ENCODE data around the gene MXD4.

Gene MXD4

DNA sequence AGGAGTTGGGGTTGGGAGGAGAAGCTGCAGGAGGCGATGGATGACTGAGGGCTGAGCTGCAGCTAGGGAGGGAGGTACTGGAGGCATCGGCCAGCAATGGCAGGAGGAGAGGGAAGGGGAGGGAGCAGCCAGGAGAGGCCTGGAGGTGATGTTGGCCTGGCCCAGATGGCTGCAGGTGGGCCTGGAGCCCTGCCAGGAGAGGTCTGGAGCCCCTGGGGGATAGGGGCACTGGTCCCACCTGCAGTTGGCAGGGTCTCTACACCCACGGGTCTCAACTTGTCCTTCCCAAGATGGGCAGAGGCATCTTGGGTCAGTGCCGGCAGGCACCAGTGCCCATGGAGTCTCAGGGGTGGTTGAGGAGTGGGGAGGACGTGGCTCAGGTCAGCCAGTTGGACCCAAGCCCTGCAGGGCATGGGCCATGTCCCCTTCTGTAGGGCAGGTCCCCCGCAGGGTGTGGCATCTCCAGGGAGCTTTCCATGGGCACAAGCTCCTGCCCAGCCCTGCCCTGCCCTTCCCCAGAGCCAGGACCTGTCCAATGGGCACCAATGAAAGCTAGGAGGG lies 2.7 kb upstream of the MXD4 start:
- TF ChIP-seq TEAD4 (IDR thresholded peaks at IDR 0.05) (no peak), TAF1 (IDR thresholded peaks at IDR 0.05; ENCODE audit: low read depth) (no peak), RAD21 (IDR thresholded peaks at IDR 0.05; ENCODE audit: low read depth) (no peak), ZBTB7A (IDR thresholded peaks at IDR 0.05; ENCODE audit: low read depth) (0 out of 2 replicates have a peak, but pooled peaks have one; percentile 26)

DNA sequence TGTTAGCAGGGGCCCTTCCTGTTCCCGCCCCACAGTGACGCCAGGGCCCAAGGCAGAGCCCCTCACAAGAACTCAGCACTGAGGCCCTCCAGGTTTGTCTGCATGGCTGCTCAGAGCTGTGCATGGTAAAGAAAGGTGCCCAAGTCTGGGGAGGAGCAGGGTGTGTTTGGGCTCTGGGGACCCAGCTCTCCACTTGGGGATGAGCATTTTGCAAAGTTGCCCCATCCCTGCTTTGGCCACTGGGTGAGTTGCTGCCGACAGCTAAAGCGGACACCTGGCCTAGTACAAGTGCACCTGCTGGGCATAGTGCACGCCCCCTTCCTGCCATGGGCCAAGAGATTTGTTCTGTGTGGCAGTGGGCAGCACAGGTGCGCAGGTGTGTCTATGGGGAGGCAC lies 2.0 kb upstream of the MXD4 start:
- TF ChIP-seq TEAD4 (IDR thresholded peaks at IDR 0.05): no peak
- TF ChIP-seq CREB1 (IDR thresholded peaks at IDR 0.05; ENCODE audit: low read depth): no peak
- 0 out of 2 replicates have a peak, but pooled peaks have one; percentile 12 for TF ChIP-seq EP300 (IDR thresholded peaks at IDR 0.05; ENCODE audit: borderline replicate concordance)
- TF ChIP-seq RAD21 (IDR thresholded peaks at IDR 0.05; ENCODE audit: low read depth): no peak
- TF ChIP-seq, protein P1, sequence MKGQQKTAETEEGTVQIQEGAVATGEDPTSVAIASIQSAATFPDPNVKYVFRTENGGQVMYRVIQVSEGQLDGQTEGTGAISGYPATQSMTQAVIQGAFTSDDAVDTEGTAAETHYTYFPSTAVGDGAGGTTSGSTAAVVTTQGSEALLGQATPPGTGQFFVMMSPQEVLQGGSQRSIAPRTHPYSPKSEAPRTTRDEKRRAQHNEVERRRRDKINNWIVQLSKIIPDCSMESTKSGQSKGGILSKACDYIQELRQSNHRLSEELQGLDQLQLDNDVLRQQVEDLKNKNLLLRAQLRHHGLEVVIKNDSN (IDR thresholded peaks at IDR 0.05): no peak
- TF ChIP-seq, protein P2, sequence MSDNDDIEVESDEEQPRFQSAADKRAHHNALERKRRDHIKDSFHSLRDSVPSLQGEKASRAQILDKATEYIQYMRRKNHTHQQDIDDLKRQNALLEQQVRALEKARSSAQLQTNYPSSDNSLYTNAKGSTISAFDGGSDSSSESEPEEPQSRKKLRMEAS (IDR thresholded peaks at IDR 0.05): 0 out of 2 replicates have a peak, but pooled peaks have one; percentile 39
- TF ChIP-seq TCF12 (IDR thresholded peaks at IDR 0.05; ENCODE audit: low read depth): peak; percentile 94
- TF ChIP-seq NFIC (IDR thresholded peaks at IDR 0.05): peak; percentile 70; the same call in 1 of the 2 replicates
- TF ChIP-seq, protein P3, sequence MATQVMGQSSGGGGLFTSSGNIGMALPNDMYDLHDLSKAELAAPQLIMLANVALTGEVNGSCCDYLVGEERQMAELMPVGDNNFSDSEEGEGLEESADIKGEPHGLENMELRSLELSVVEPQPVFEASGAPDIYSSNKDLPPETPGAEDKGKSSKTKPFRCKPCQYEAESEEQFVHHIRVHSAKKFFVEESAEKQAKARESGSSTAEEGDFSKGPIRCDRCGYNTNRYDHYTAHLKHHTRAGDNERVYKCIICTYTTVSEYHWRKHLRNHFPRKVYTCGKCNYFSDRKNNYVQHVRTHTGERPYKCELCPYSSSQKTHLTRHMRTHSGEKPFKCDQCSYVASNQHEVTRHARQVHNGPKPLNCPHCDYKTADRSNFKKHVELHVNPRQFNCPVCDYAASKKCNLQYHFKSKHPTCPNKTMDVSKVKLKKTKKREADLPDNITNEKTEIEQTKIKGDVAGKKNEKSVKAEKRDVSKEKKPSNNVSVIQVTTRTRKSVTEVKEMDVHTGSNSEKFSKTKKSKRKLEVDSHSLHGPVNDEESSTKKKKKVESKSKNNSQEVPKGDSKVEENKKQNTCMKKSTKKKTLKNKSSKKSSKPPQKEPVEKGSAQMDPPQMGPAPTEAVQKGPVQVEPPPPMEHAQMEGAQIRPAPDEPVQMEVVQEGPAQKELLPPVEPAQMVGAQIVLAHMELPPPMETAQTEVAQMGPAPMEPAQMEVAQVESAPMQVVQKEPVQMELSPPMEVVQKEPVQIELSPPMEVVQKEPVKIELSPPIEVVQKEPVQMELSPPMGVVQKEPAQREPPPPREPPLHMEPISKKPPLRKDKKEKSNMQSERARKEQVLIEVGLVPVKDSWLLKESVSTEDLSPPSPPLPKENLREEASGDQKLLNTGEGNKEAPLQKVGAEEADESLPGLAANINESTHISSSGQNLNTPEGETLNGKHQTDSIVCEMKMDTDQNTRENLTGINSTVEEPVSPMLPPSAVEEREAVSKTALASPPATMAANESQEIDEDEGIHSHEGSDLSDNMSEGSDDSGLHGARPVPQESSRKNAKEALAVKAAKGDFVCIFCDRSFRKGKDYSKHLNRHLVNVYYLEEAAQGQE (IDR thresholded peaks at IDR 0.05; ENCODE audit: low read depth): no peak

DNA sequence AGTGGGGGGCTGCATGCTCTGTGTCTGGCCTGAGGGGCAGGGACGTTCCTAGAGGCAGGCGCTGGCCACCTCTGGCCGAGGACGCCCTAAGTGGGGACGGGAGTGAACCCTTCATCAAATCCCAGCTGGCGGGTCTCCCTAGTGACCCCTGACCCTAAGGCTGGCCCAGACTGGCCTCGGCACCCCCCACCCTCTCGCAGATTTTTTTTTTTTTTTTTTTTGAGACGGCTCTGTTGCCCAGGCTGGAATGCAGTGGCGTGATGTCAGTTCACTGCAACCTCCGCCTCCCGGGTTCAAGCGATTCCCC lies 988 bp upstream of the MXD4 start:
- TF ChIP-seq CREB1 (IDR thresholded peaks at IDR 0.05; ENCODE audit: low read depth) (no peak), FOXM1 (IDR thresholded peaks at IDR 0.05; ENCODE audit: borderline replicate concordance, low read depth) (no peak)

DNA sequence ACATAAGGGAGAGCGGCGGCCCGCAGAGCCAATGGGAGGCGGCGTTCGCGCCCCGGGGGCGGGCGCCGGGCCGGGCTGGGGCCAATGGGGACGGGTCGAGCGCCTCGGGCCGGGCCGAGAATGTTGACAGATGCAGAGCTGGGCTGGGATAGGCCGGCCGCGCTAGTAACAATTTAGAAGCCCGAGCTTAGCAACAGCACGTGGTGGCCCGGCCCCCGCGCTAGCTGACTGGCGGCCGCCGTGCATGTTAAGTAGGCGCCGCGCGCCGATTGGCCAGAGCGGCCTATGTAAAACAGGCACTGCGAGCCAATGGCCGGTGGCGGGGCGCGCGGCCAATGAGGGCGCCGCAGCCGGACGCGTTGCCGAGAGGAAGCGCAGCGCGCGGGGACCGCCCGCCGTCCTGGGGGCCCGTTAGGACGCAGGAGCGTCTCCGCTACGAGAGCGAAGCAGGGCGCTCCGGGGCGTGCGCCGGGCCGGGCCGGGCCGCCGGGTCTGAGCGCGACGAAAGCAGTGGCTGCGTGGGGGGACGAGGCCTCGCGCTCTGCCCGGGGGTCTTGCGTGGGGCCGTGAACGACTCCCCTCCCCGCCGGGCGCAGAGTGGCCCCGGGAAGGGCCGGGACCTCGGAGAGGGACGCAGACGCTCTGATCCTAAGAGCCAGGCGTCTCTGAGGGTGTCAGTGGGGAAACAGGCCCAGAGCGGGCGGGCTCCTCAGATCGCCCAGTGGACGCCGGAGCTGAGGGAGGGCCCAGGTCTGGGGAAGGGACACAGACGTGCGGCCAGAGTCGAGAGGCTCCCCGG lies 435 bp upstream of the MXD4 start:
- TF ChIP-seq EP300 (IDR thresholded peaks at IDR 0.05; ENCODE audit: borderline replicate concordance) (0 out of 2 replicates have a peak, but pooled peaks have one; percentile 11), CREB1 (IDR thresholded peaks at IDR 0.05; ENCODE audit: low read depth) (peak; percentile 36; the same call in 1 of the 2 replicates), ZBTB7A (IDR thresholded peaks at IDR 0.05; ENCODE audit: low read depth) (peak; percentile 52; the same call in 1 of the 2 replicates), RAD21 (IDR thresholded peaks at IDR 0.05; ENCODE audit: low read depth) (no peak), TAF1 (IDR thresholded peaks at IDR 0.05; ENCODE audit: low read depth) (peak; percentile 49; the same call in 1 of the 2 replicates), TEAD4 (IDR thresholded peaks at IDR 0.05) (no peak)
- TF ChIP-seq, protein P1 (IDR thresholded peaks at IDR 0.05): peak; percentile 51
- TF ChIP-seq, protein P2 (IDR thresholded peaks at IDR 0.05): peak; percentile 18; the same call in 1 of the 2 replicates
- TF ChIP-seq, protein P3 (IDR thresholded peaks at IDR 0.05; ENCODE audit: low read depth): no peak

DNA sequence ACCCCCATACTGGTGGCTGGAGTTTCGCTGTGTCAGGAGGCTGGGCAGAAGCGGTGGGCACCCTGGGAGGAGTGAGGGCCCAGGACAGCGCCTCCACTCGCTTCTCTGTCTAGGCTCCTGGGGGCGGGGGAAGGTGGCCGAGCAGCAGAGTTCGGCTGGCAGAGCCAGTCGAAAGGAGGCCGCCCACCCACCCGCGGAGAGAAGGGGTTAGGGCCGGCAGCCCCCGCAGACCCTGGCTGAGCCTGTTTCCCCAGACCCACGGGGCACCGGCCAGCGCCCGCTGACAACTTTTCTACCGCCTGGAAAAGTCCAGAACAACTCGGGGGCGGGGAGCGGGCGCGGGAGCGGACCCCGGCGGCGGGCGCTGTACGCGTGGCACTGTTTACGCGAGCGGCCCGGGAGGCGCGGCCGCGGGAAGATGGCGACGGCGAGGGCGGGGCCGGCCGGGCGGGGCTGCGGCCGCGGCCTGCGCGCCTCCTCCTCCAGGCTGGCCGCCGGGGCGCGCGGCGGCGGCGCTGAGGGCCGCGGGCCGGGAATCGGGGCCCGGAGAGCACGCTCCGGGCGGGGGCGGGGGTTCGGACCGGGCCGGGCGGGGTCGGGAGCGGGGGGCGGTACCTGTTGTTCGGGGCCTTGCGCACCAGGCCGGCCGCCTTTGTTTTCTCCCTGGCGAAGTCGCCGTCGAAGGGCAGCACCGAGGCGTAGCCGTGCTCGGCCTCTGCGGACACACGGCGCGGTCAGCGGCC lies 628 bp downstream of the MXD4 start:
- peak; percentile 76 for TF ChIP-seq YY1 (IDR thresholded peaks at IDR 0.05; ENCODE audit: low read depth)
- TF ChIP-seq TAF1 (IDR thresholded peaks at IDR 0.05; ENCODE audit: low read depth): 0 out of 2 replicates have a peak, but pooled peaks have one; percentile 15
- TF ChIP-seq, protein P2 (IDR thresholded peaks at IDR 0.05): peak; percentile 72
- TF ChIP-seq, protein P1 (IDR thresholded peaks at IDR 0.05): no peak
- TF ChIP-seq ZBTB7A (IDR thresholded peaks at IDR 0.05; ENCODE audit: low read depth): peak; percentile 43; the same call in 1 of the 2 replicates

Measured in Ishikawa (cell line).